Measurements from ENCODE around the gene MKX.

GRCh38 chr10:27658788-27659187 is 86.8 kb downstream of the MKX start:
- TF ChIP-seq POLR2A (IDR thresholded peaks at IDR 0.05) = no peak
- TF ChIP-seq, protein P1, sequence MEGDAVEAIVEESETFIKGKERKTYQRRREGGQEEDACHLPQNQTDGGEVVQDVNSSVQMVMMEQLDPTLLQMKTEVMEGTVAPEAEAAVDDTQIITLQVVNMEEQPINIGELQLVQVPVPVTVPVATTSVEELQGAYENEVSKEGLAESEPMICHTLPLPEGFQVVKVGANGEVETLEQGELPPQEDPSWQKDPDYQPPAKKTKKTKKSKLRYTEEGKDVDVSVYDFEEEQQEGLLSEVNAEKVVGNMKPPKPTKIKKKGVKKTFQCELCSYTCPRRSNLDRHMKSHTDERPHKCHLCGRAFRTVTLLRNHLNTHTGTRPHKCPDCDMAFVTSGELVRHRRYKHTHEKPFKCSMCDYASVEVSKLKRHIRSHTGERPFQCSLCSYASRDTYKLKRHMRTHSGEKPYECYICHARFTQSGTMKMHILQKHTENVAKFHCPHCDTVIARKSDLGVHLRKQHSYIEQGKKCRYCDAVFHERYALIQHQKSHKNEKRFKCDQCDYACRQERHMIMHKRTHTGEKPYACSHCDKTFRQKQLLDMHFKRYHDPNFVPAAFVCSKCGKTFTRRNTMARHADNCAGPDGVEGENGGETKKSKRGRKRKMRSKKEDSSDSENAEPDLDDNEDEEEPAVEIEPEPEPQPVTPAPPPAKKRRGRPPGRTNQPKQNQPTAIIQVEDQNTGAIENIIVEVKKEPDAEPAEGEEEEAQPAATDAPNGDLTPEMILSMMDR (IDR thresholded peaks at IDR 0.05) = no peak
- no peak for TF ChIP-seq POLR2AphosphoS5 (IDR thresholded peaks at IDR 0.05)

Measured in upper lobe of left lung (tissue), 4 donors.